ENCODE results near the gene CYP4B1. TPM values are rescaled to one million over a fixed set of nuclear protein-coding genes. Genes with fewer than 3 reads are reported as not detected.

Gene CYP4B1
- total RNA-seq, 1 experiment from 2014 or later, result not detected

DNA sequence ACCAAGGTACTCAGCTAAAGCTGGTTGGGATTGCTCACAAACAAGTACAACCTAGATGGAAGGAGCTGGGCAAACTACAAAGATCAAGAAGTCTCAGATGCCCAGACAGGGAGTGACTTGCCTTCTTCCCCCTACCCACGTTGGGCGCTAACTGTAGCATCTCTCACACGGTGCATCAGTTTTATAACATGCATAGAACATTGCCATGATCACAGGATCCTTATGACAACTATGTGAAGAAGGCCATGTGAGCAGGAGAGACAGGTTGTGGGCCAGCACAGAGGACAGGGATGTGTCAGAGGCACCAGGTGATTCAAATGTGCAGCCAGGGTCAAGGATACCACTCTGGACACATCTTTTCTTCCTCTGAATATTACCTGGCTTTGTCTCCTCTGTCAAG, 28.3 kb upstream of the CYP4B1 start:
- H3K4me1 ChIP-seq (ENCODE audit: insufficient read depth, low read length), result no peaks in the 10 kb centered on the region
- H3K9me3 ChIP-seq (ENCODE audit: control insufficient read depth, low read depth, low read length), result peaks cover 45% of the 10 kb centered on the region
- no peak overlapping the region for H3K56ac ChIP-seq (ENCODE audit: insufficient read length, low read depth, low read length)
- TF ChIP-seq, protein P1, sequence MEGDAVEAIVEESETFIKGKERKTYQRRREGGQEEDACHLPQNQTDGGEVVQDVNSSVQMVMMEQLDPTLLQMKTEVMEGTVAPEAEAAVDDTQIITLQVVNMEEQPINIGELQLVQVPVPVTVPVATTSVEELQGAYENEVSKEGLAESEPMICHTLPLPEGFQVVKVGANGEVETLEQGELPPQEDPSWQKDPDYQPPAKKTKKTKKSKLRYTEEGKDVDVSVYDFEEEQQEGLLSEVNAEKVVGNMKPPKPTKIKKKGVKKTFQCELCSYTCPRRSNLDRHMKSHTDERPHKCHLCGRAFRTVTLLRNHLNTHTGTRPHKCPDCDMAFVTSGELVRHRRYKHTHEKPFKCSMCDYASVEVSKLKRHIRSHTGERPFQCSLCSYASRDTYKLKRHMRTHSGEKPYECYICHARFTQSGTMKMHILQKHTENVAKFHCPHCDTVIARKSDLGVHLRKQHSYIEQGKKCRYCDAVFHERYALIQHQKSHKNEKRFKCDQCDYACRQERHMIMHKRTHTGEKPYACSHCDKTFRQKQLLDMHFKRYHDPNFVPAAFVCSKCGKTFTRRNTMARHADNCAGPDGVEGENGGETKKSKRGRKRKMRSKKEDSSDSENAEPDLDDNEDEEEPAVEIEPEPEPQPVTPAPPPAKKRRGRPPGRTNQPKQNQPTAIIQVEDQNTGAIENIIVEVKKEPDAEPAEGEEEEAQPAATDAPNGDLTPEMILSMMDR (conservative IDR thresholded peaks at IDR 0.05), result no peak
- H3K4me1 Mint-ChIP-seq, result peaks cover 0 to 2% of the 10 kb centered on the region in 2 experiments; a peak in 2 of 4 replicates
- H2AFZ ChIP-seq (ENCODE audit: low read length), result no peak overlapping the region
- no peak overlapping the region for H3K23ac ChIP-seq (ENCODE audit: insufficient read length, low read depth, low read length)
- H2BK5ac ChIP-seq (ENCODE audit: insufficient read length, low read length), result no peak overlapping the region
- peaks cover 5% of the 10 kb centered on the region; the same call in 1 of the 2 replicates for H3K27me3 Mint-ChIP-seq (ENCODE audit: low read depth)
- no peaks in the 10 kb centered on the region for H3K23me2 ChIP-seq (ENCODE audit: insufficient read length, low read depth, low read length, poor library complexity, severe bottlenecking)
- no peak overlapping the region for H3K14ac ChIP-seq (ENCODE audit: insufficient read depth, low read length)
- no peak overlapping the region for H3K4me3 Mint-ChIP-seq
- H4K91ac ChIP-seq (ENCODE audit: insufficient read length, low read depth, low read length), result no peak overlapping the region
- H4K8ac ChIP-seq (replicated peaks; ENCODE audit: insufficient read length, low read depth, low read length), result no peak overlapping the region
- H4K5ac ChIP-seq (ENCODE audit: insufficient read length, low read depth, low read length), result no peak overlapping the region
- no peak overlapping the region for H2AK5ac ChIP-seq (ENCODE audit: insufficient read length, low read length)
- H3K4ac ChIP-seq (ENCODE audit: low read depth, low read length), result no peak overlapping the region
- no peak overlapping the region for H3K4me2 ChIP-seq (ENCODE audit: insufficient read depth, insufficient read length, low read length)
- no peaks in the 10 kb centered on the region for H4K20me1 ChIP-seq (ENCODE audit: control insufficient read depth, insufficient read depth, insufficient read length)
- no peak overlapping the region for H3K27ac Mint-ChIP-seq
- peaks cover 8 to 45% (median 38%) of the 10 kb centered on the region in 3 experiments; a peak in 6 of 7 replicates for H3K36me3 Mint-ChIP-seq (ENCODE audit: insufficient read depth in 1 of 3, low read depth in 3 of 3)
- H3K9me3 Mint-ChIP-seq, result peaks cover 62 to 67% of the 10 kb centered on the region in 2 experiments
- H3K27ac ChIP-seq (ENCODE audit: insufficient read length, low read depth, low read length), result no peak overlapping the region
- H3T11ph ChIP-seq (ENCODE audit: low read length), result no peak overlapping the region
- no peaks in the 10 kb centered on the region for H3K79me2 ChIP-seq (ENCODE audit: insufficient read depth, low read length)
- H2BK15ac ChIP-seq (ENCODE audit: low read depth, low read length), result no peak overlapping the region
- no peaks in the 10 kb centered on the region for H3K79me1 ChIP-seq (ENCODE audit: insufficient read depth, low read depth, low read length, poor library complexity, severe bottlenecking)
- H3K9ac ChIP-seq (ENCODE audit: extremely low read depth, insufficient read length, low read length), result no peak overlapping the region
- H2BK120ac ChIP-seq (ENCODE audit: low read depth, low read length, poor library complexity, severe bottlenecking), result no peak overlapping the region
- H3K18ac ChIP-seq (ENCODE audit: insufficient read length, low read depth, low read length), result no peak overlapping the region
- WGBS (ENCODE audit: extremely low coverage, insufficient read length, low lambda C conversion rate), result no CpG with 5 or more reads among the region's 3 CpGs
- no peak for DNase-seq
- H2BK12ac ChIP-seq (ENCODE audit: insufficient read length, low read depth, low read length), result no peak overlapping the region
- H2BK20ac ChIP-seq (ENCODE audit: low read depth, low read length, poor library complexity, severe bottlenecking), result no peak overlapping the region
- H3K27me3 ChIP-seq (ENCODE audit: insufficient read depth, low read length), result no peaks in the 10 kb centered on the region
